ENCODE measurements around the gene CISH. TPM values are rescaled to one million over a fixed set of nuclear protein-coding genes. Genes with fewer than 3 reads are reported as not detected.

CISH gene
- total and polyA plus RNA-seq, 2 of the 4 experiments (the other 2 are of a cell fraction): 0.90 to 4.0 TPM

DNA sequence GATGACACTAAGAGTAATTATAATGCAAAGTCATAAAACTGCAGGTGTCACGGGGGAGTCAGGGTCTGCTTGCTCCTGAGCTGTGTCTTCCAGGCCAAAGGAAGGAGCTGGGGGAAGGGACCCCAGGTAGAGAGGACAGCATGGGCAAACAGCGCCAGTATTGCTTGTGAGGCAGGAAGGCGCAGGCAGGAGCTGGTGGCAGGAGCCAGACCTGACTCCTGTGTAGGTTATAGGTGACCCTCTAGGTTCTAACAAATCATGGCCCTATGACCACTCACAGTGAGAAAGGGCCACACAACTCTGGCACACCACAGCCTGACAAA, 1.9 kb downstream of the CISH start:
- Histone ChIP-seq H3K56ac (ENCODE audit: extremely low read depth, insufficient read depth, low read length) (no peak overlapping the region), H3K9me1 (ENCODE audit: insufficient read depth, low read length) (peaks cover 11% of the 10 kb centered on the region), H2AK9ac (replicated peaks; ENCODE audit: low read depth, low read length, poor library complexity) (peak overlapping the region; percentile 34), H3K4me1 (ENCODE audit: control insufficient read depth, insufficient read depth, low read length) (peaks cover 4% of the 10 kb centered on the region), H3K23ac (ENCODE audit: low read depth, low read length) (no peak overlapping the region), H3K79me1 (ENCODE audit: low read depth in 1 of 2, low read length in 2 of 2) (peaks cover 13% of the 10 kb centered on the region in 2 experiments; a peak in 3 of 4 replicates), H4K8ac (ENCODE audit: low read depth in 2 of 2, low read length in 2 of 2) (no peak overlapping the region), H2AK5ac (ENCODE audit: low read depth, low read length) (no peak overlapping the region), H4K91ac (ENCODE audit: insufficient read depth, low read depth, low read length) (no peak overlapping the region), H2BK5ac (ENCODE audit: low read depth, low read length, poor library complexity, severe bottlenecking) (no peak overlapping the region), H2BK20ac (ENCODE audit: low read depth, low read length) (no peak overlapping the region), H2BK120ac (ENCODE audit: low read depth, low read length) (no peak overlapping the region), H4K20me1 (ENCODE audit: insufficient read depth, low read length) (no peaks in the 10 kb centered on the region), H3K4ac (ENCODE audit: low read depth, low read length) (no peak overlapping the region), H3K9ac (ENCODE audit: low read depth, low read length) (no peak overlapping the region), H3K36me3 (ENCODE audit: control insufficient read depth, insufficient read depth, low read length) (peaks cover 22% of the 10 kb centered on the region; the same call in 1 of the 2 replicates), H3K9me3 (ENCODE audit: control insufficient read depth, insufficient read depth, low read length) (no peaks in the 10 kb centered on the region), H3K27me3 (ENCODE audit: control insufficient read depth, insufficient read depth, low read length) (no peaks in the 10 kb centered on the region), H3K27ac (ENCODE audit: insufficient read depth, low read length) (no peak overlapping the region), H3K4me2 (ENCODE audit: low read depth, low read length) (no peak overlapping the region), H3K18ac (ENCODE audit: low read depth, low read length) (no peak overlapping the region), H2AFZ (replicated peaks; ENCODE audit: low read length, poor library complexity) (no peak overlapping the region), H2BK15ac (ENCODE audit: low read depth, low read length) (no peak overlapping the region), H3K14ac (replicated peaks; ENCODE audit: low read depth, low read length) (no peak overlapping the region), H3K4me3 (ENCODE audit: insufficient read depth, low read depth, low read length) (no peak overlapping the region), H4K5ac (ENCODE audit: low read depth, low read length) (no peak overlapping the region)
- dilution Hi-C loops (cut with HindIII; ENCODE audit: low sequenced_read_pairs, unreplicated experiment): no loop called here
- intact Hi-C loops (cut with micrococcal nuclease): loop anchor here (10.0 kb wide), 1 partner anchor 1055 kb away; no protein-coding TSS in a partner anchor
- TF ChIP-seq MXI1 (IDR thresholded peaks at IDR 0.05; ENCODE audit: borderline replicate concordance, low read depth, low read length) (no peak), FOS (IDR thresholded peaks at IDR 0.05; ENCODE audit: low read depth, low read length) (no peak), MAFK (IDR thresholded peaks at IDR 0.05; ENCODE audit: low read depth, low read length) (no peak), SMC3 (IDR thresholded peaks at IDR 0.05; ENCODE audit: low read depth, low read length) (no peak), RCOR1 (IDR thresholded peaks at IDR 0.05; ENCODE audit: insufficient replicate concordance, low read length) (no peak), POLR2A (IDR thresholded peaks at IDR 0.05; ENCODE audit: low read depth, low read length) (no peak), CEBPB (IDR thresholded peaks at IDR 0.05; ENCODE audit: low read depth, low read length) (no peak), MAZ (IDR thresholded peaks at IDR 0.05; ENCODE audit: borderline replicate concordance, low read depth, low read length) (no peak)
- TF ChIP-seq, protein P1, sequence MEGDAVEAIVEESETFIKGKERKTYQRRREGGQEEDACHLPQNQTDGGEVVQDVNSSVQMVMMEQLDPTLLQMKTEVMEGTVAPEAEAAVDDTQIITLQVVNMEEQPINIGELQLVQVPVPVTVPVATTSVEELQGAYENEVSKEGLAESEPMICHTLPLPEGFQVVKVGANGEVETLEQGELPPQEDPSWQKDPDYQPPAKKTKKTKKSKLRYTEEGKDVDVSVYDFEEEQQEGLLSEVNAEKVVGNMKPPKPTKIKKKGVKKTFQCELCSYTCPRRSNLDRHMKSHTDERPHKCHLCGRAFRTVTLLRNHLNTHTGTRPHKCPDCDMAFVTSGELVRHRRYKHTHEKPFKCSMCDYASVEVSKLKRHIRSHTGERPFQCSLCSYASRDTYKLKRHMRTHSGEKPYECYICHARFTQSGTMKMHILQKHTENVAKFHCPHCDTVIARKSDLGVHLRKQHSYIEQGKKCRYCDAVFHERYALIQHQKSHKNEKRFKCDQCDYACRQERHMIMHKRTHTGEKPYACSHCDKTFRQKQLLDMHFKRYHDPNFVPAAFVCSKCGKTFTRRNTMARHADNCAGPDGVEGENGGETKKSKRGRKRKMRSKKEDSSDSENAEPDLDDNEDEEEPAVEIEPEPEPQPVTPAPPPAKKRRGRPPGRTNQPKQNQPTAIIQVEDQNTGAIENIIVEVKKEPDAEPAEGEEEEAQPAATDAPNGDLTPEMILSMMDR (conservative IDR thresholded peaks at IDR 0.05; ENCODE audit: low read depth, low read length): no peak
- TF ChIP-seq, protein P2, sequence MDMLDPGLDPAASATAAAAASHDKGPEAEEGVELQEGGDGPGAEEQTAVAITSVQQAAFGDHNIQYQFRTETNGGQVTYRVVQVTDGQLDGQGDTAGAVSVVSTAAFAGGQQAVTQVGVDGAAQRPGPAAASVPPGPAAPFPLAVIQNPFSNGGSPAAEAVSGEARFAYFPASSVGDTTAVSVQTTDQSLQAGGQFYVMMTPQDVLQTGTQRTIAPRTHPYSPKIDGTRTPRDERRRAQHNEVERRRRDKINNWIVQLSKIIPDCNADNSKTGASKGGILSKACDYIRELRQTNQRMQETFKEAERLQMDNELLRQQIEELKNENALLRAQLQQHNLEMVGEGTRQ (IDR thresholded peaks at IDR 0.05; ENCODE audit: low read depth, low read length): no peak
- BruUV-seq (replicated peaks): no TSS peak
- no peak for ATAC-seq (ENCODE audit: low read depth)
- no peak for DNase-seq
- WGBS, 2 experiments (ENCODE audit: extremely low coverage in 2 of 2, insufficient read length in 1 of 2): no CpG with 5 or more reads among the region's 3 CpGs
- ChIA-PET CTCF (interaction anchor here (0.8 to 1.5 kb wide), 2 partner anchors 38 to 68 kb away, joined by 3 to 5 read pairs; no protein-coding TSS in a partner anchor), POLR2A (ENCODE audit: unreplicated experiment) (no interaction called here)
- in situ Hi-C loops (cut with MboI; ENCODE audit: low sequenced_read_pairs): loop anchor here (5.0 to 25.0 kb wide), 2 partner anchors 37 to 1078 kb away; no protein-coding TSS in a partner anchor
